ENCODE measurements around the gene PSORS1C1.

Gene PSORS1C1

GRCh38 chr6:31171931-31172905, 57.6 kb downstream of the PSORS1C1 start:
- TF ChIP-seq CTCF (conservative IDR thresholded peaks at IDR 0.05; ENCODE audit: low read depth, low read length): no peak
- H3K4me3 ChIP-seq (ENCODE audit: low read length): no peak overlapping the region
- no peak for DNase-seq (ENCODE audit: low read depth)

- TF ChIP-seq CTCF (conservative IDR thresholded peaks at IDR 0.05; ENCODE audit: low read depth, low read length): no peak
- H3K4me3 ChIP-seq (ENCODE audit: low read length): no peak overlapping the region
- DNase-seq (ENCODE audit: low read depth): no peak
These were observed 58.4 kb downstream of the PSORS1C1 start for GRCh38 chr6:31172973-31173384.

GRCh38 chr6:31173406-31173805, 58.8 kb downstream of the PSORS1C1 start:
- DNase-seq (ENCODE audit: low read depth): no peak
- no peak for TF ChIP-seq CTCF (conservative IDR thresholded peaks at IDR 0.05; ENCODE audit: low read depth, low read length)
- H3K4me3 ChIP-seq (ENCODE audit: low read length): no peak overlapping the region

GRCh38 chr6:31174378-31174777, 59.8 kb downstream of the PSORS1C1 start:
- TF ChIP-seq CTCF (conservative IDR thresholded peaks at IDR 0.05; ENCODE audit: low read depth, low read length): no peak

GRCh38 chr6:31175971-31176370, 61.4 kb downstream of the PSORS1C1 start:
- H3K4me3 ChIP-seq (ENCODE audit: low read length): no peak overlapping the region
- no peak for TF ChIP-seq CTCF (conservative IDR thresholded peaks at IDR 0.05; ENCODE audit: low read depth, low read length)
- DNase-seq (ENCODE audit: low read depth): no peak

More at GRCh38 chr6:31174378-31174777, 59.8 kb downstream of the PSORS1C1 start:
- H3K4me3 ChIP-seq (ENCODE audit: low read length): no peak overlapping the region
- DNase-seq (ENCODE audit: low read depth): no peak

- no peak overlapping the region for H3K4me3 ChIP-seq (ENCODE audit: low read length)
- no peak for TF ChIP-seq CTCF (conservative IDR thresholded peaks at IDR 0.05; ENCODE audit: low read depth, low read length)
- DNase-seq (ENCODE audit: low read depth): no peak
These were observed 63.8 kb downstream of the PSORS1C1 start for GRCh38 chr6:31178143-31179041.
